HCT116 (cell line): ENCODE results near the gene YBX2. TPM values are rescaled to one million over a fixed set of nuclear protein-coding genes. Genes with fewer than 3 reads are reported as not detected.

Source experiments
- ATAC-seq: fragments of 200-7000 bp; cut with Tn5 transposase; 2 replicates; pipeline ENCODE4 v1.9.1; 2020; ENCODE audit warnings: mild to moderate bottlenecking, moderate library complexity
- BruUV-seq: library from RNA; stranded (reverse); fragments of 400-500 nt; replicated peaks from 2 replicates; lab custom pipeline; 2021; lab: Mats Ljungman, UMichigan
- CTCF ChIA-PET: fragments of 300-600 bp; sonication (Branson Sonifier 250); formaldehyde crosslinking; loops from one replicate; lab custom pipeline; 2021; ENCODE audit warnings: antibody characterized with exemption; lab: Charles Lee
- POLR2A ChIA-PET: fragments of 300-600, 350-600 bp; sonication (Branson Sonifier 250); formaldehyde crosslinking; loops from one replicate; lab custom pipeline; 2021; ENCODE audit warnings: antibody characterized with exemption; lab: Charles Lee
- RAD21 ChIA-PET, 2 experiments: fragments of 300-600 bp; sonication (Branson Sonifier 250); formaldehyde crosslinking; loops; one replicate each; lab custom pipeline; 2023; ENCODE audit warnings: low total read pairs in 2 of 2; ENCODE audit not compliant: uncharacterized antibody in 2 of 2, unreplicated experiment in 2 of 2, low non-redundant PET in 1 of 2; lab: Charles Lee
- DNase-seq: peaks from one replicate; pipeline ENCODE4 v3.0.0-alpha.2; 2010; ENCODE audit warnings: low read depth, low spot score
- H2AFZ ChIP-seq: fragments of 200-600 bp; shearing (Covaris generic), sonication (generic); 2 replicates; pipeline ENCODE4 v1.6.1; 2017; ENCODE audit warnings: low read depth, mixed run types, mixed read lengths, antibody characterized with exemption, low read length; ENCODE audit not compliant: poor library complexity, severe bottlenecking
- H3K27ac ChIP-seq: 2 replicates; pipeline ENCODE4 v1.5.1; 2012; ENCODE audit warnings: low read depth, low read length
- H3K27me3 ChIP-seq: fragments of 200-600 bp; sonication (generic); 2 replicates; pipeline ENCODE4 v1.6.1; 2016; ENCODE audit warnings: mixed run types, low read length, mixed read lengths; ENCODE audit not compliant: insufficient read depth
- H3K36me3 ChIP-seq, 2 experiments: fragments of 200-500 bp in 1 of 2; fragments of 200-600 bp in 1 of 2; sonication (Bioruptor generic) in 1 of 2; sonication (generic) in 1 of 2; 2 replicates each; pipeline versions ENCODE4 v1.5.1 to v1.6.1; 2014 to 2016; ENCODE audit warnings: low read length in 2 of 2, inconsistent platforms in 1 of 2, mixed read lengths in 1 of 2, mixed run types in 1 of 2; ENCODE audit not compliant: insufficient read depth in 2 of 2, control insufficient read depth in 1 of 2
- H3K4me1 ChIP-seq, 2 experiments: fragments of 200-600 bp in 1 of 2; sonication (generic) in 1 of 2; 2 replicates each; pipeline versions ENCODE4 v1.5.1 to v1.6.1; 2012 to 2017; ENCODE audit warnings: low read length in 2 of 2, inconsistent platforms in 1 of 2, mild to moderate bottlenecking in 1 of 2, mixed read lengths in 1 of 2, mixed run types in 1 of 2, moderate library complexity in 1 of 2; ENCODE audit not compliant: insufficient read depth in 2 of 2, control insufficient read depth in 1 of 2
- H3K4me2 ChIP-seq: fragments of 200-600 bp; sonication (generic); 2 replicates; pipeline ENCODE4 v1.6.1; 2017; ENCODE audit warnings: mixed run types, low read length, mixed read lengths
- H3K4me3 ChIP-seq, 2 experiments: fragments of 200-600 bp in 1 of 2; sonication (generic) in 1 of 2; replicated peaks in 1 of 2; 2 replicates each; pipeline ENCODE4 v1.5.1; 2011 to 2016; ENCODE audit warnings: low read length in 2 of 2, control low read depth in 1 of 2, low read depth in 1 of 2, mild to moderate bottlenecking in 1 of 2, mixed read lengths in 1 of 2, mixed run types in 1 of 2
- H3K79me2 ChIP-seq: fragments of 200-600 bp; sonication (generic); 2 replicates; pipeline ENCODE4 v1.6.1; 2017; ENCODE audit warnings: mild to moderate bottlenecking, mixed run types, low read length, moderate library complexity, mixed read lengths; ENCODE audit not compliant: insufficient read depth
- H3K9ac ChIP-seq: fragments of 200-600 bp; sonication (generic); 2 replicates; pipeline ENCODE4 v1.6.1; 2016; ENCODE audit warnings: low read length, mixed read lengths
- H3K9me2 ChIP-seq: fragments of 200-600 bp; sonication (generic), shearing (Covaris generic); 2 replicates; pipeline ENCODE4 v1.6.1; 2017; ENCODE audit warnings: mixed run types, mild to moderate bottlenecking, moderate library complexity; ENCODE audit not compliant: insufficient read depth
- H3K9me3 ChIP-seq, 2 experiments: fragments of 200-500 bp in 1 of 2; fragments of 200-600 bp in 1 of 2; sonication (Bioruptor generic) in 1 of 2; sonication (generic) in 1 of 2; 2 replicates each; pipeline ENCODE4 v1.6.1; 2014 to 2017; ENCODE audit warnings: low read length in 2 of 2, mixed read lengths in 2 of 2, inconsistent platforms in 1 of 2, low read depth in 1 of 2, mild to moderate bottlenecking in 1 of 2, mixed run types in 1 of 2, moderate library complexity in 1 of 2; ENCODE audit not compliant: control insufficient read depth in 1 of 2, insufficient read depth in 1 of 2
- H4K20me1 ChIP-seq: fragments of 200-600 bp; sonication (generic), shearing (Covaris generic); 2 replicates; pipeline ENCODE4 v1.6.1; 2017; ENCODE audit warnings: mixed run types, mild to moderate bottlenecking, moderate library complexity; ENCODE audit not compliant: insufficient read depth
- CBX3 ChIP-seq: IDR thresholded peaks from 2 replicates; pipeline ENCODE4 v1.6.1; 2012; ENCODE audit warnings: low read depth
- REST ChIP-seq: IDR thresholded peaks from 2 replicates; pipeline ENCODE4 v1.6.1; 2012; ENCODE audit warnings: low read depth
- intact Hi-C: fragments of 100-400 bp; cut with micrococcal nuclease; formaldehyde crosslinking; loops from 2 replicates; pipeline ENCODE4 v1.10.0; 2022
- total RNA-seq: library from RNA; stranded (reverse); gene quantifications from one replicate; pipeline ENCODE4 v1.2.1, GENCODE V29; 2021; ENCODE audit not compliant: unreplicated experiment

The YBX2 gene
- total RNA-seq, 1 experiment from 2014 or later, result 2.3 TPM

- Histone ChIP-seq H3K9me3 (no peaks in the 10 kb centered on the region), H3K4me2 (no peak overlapping the region), H3K4me3 (no peak overlapping the region), H3K36me3 (no peaks in the 10 kb centered on the region), H4K20me1 (no peaks in the 10 kb centered on the region), H3K9me2 (no peaks in the 10 kb centered on the region)
- RAD21 ChIA-PET, result no interaction called here
- BruUV-seq, result no TSS peak
- intact Hi-C loops, result no loop called here
- no peak for ATAC-seq
- POLR2A ChIA-PET, result interaction anchor here (0.9 kb wide), 1 partner anchor 18 kb away, joined by 3 read pairs; no protein-coding TSS in a partner anchor
- CTCF ChIA-PET, result interaction anchor here (1.2 kb wide), 1 partner anchor 13 kb away, joined by 3 read pairs; no protein-coding TSS in a partner anchor
- TF ChIP-seq CBX3 (no peak), REST (no peak)
- TF ChIP-seq, all 23 proteins: peak for 0
- Histone ChIP-seq H3K27me3 (no peaks in the 10 kb centered on the region), H3K27ac (no peak overlapping the region; the same call in 1 of the 2 replicates), H3K79me2 (no peaks in the 10 kb centered on the region), H3K4me1 (peaks cover 13 to 34% of the 10 kb centered on the region in 2 experiments), H3K9ac (no peak overlapping the region), H2AFZ (no peak overlapping the region)
- no peak for DNase-seq
Measured at GRCh38 chr17:7283471-7284216, 10.8 kb downstream of the YBX2 start.
